ENCODE results near the gene CALHM1.

DNA sequence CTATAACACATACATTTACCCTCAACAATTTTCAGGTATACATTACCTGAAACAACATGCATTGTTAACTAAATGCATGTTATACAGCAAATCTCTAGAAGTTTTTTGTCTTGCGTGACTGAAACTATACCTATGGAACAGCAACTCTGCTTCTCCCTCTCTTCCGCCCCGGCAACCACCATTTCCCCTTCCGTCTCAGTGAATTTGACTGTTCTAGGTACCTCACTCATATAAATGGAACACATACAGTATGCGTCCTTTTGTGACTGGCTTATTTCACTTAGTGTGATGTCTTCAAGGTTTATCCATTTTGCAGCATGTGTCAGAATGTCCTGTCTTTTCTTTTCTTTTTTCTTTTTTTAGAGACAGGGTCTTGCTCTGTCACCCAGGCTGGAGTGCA lies 29.1 kb downstream of the CALHM1 start:
- TF ChIP-seq, protein P1, sequence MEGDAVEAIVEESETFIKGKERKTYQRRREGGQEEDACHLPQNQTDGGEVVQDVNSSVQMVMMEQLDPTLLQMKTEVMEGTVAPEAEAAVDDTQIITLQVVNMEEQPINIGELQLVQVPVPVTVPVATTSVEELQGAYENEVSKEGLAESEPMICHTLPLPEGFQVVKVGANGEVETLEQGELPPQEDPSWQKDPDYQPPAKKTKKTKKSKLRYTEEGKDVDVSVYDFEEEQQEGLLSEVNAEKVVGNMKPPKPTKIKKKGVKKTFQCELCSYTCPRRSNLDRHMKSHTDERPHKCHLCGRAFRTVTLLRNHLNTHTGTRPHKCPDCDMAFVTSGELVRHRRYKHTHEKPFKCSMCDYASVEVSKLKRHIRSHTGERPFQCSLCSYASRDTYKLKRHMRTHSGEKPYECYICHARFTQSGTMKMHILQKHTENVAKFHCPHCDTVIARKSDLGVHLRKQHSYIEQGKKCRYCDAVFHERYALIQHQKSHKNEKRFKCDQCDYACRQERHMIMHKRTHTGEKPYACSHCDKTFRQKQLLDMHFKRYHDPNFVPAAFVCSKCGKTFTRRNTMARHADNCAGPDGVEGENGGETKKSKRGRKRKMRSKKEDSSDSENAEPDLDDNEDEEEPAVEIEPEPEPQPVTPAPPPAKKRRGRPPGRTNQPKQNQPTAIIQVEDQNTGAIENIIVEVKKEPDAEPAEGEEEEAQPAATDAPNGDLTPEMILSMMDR (IDR thresholded peaks at IDR 0.05 in 4 of 5, conservative IDR thresholded peaks at IDR 0.05 in 1 of 5) = no peak
- TF ChIP-seq POLR2A (IDR thresholded peaks at IDR 0.05) = no peak

Data from gastrocnemius medialis (tissue), 4 donors.